CD14-positive monocyte (primary cell): ENCODE measurements around the gene RALGAPA1. TPM values are rescaled to one million over a fixed set of nuclear protein-coding genes. Genes with fewer than 3 reads are reported as not detected.
"Not testable (repeated sequence)": the region's sequence is repeated elsewhere in the genome, so short reads cannot be mapped to it uniquely, and the experiment has no call there.

Experiments
- DNase-seq, 3 donors: peaks; one replicate each; pipeline ENCODE4 v3.0.0-alpha.2; 2011 to 2022
- H2AFZ ChIP-seq: 2 replicates; pipeline ENCODE4 v1.6.0; 2012; ENCODE audit warnings: mild to moderate bottlenecking, low read depth, low read length, inconsistent platforms; ENCODE audit not compliant: insufficient read depth, poor library complexity, severe bottlenecking
- H3K27ac ChIP-seq, 2 donors: 1 replicate in 1 of 2; 2 replicates in 1 of 2; pipeline ENCODE4 v1.5.1; 2012 to 2013; ENCODE audit warnings: low read length in 2 of 2, control low read depth in 1 of 2, inconsistent platforms in 1 of 2, low read depth in 1 of 2, mild to moderate bottlenecking in 1 of 2
- H3K27me3 ChIP-seq, 2 donors: one replicate each; pipeline versions ENCODE4 v1.6.0 to v1.6.1; 2011 to 2013; ENCODE audit warnings: low read length in 2 of 2; ENCODE audit not compliant: control insufficient read depth in 2 of 2, insufficient read depth in 2 of 2
- H3K36me3 ChIP-seq, 2 donors: replicated peaks in 1 of 2; 1 replicate in 1 of 2; 2 replicates in 1 of 2; pipeline versions ENCODE4 v1.5.1 to v1.6.1; 2012 to 2013; ENCODE audit warnings: low read length in 2 of 2, control low read depth in 1 of 2, inconsistent platforms in 1 of 2, mild to moderate bottlenecking in 1 of 2; ENCODE audit not compliant: insufficient read depth in 2 of 2, control insufficient read depth in 1 of 2
- H3K4me1 ChIP-seq, 2 donors: 1 replicate in 1 of 2; 2 replicates in 1 of 2; pipeline versions ENCODE4 v1.5.1 to v1.6.1; 2012 to 2013; ENCODE audit warnings: low read length in 2 of 2, control low read depth in 1 of 2, inconsistent platforms in 1 of 2, mild to moderate bottlenecking in 1 of 2, moderate library complexity in 1 of 2; ENCODE audit not compliant: insufficient read depth in 2 of 2, control insufficient read depth in 1 of 2
- H3K4me2 ChIP-seq: replicated peaks from 2 replicates; pipeline ENCODE3; 2012; ENCODE audit warnings: low read length, moderate library complexity, mild to moderate bottlenecking; ENCODE audit not compliant: poor library complexity, severe bottlenecking; ENCODE audit errors: extremely low read depth
- H3K4me3 ChIP-seq, 3 experiments: fragments of 200-600 bp in 1 of 3; sonication (generic) in 1 of 3; replicated peaks in 1 of 3; 1 replicate in 2 of 3; 2 replicates in 1 of 3; pipeline ENCODE4 v1.5.1; 2011 to 2013; ENCODE audit warnings: low read length in 3 of 3, mild to moderate bottlenecking in 3 of 3, control low read depth in 2 of 3, low read depth in 2 of 3, inconsistent platforms in 1 of 3, moderate library complexity in 1 of 3
- H3K79me2 ChIP-seq: 2 replicates; pipeline ENCODE4 v1.6.0; 2012; ENCODE audit warnings: mild to moderate bottlenecking, control low read depth, inconsistent platforms, low read length, moderate library complexity; ENCODE audit not compliant: insufficient read depth
- H3K9ac ChIP-seq: 2 replicates; pipeline ENCODE4 v1.6.0; 2017; ENCODE audit warnings: low read length, mild to moderate bottlenecking; ENCODE audit not compliant: insufficient read depth, poor library complexity, severe bottlenecking
- H3K9me3 ChIP-seq, 2 donors: replicated peaks in 1 of 2; 1 replicate in 1 of 2; 2 replicates in 1 of 2; pipeline versions ENCODE4 v1.5.1 to v1.6.1; 2012 to 2013; ENCODE audit warnings: low read length in 2 of 2, control low read depth in 1 of 2; ENCODE audit not compliant: control insufficient read depth in 1 of 2, insufficient read depth in 1 of 2
- H4K20me1 ChIP-seq: 2 replicates; pipeline ENCODE4 v1.6.0; 2012; ENCODE audit warnings: mild to moderate bottlenecking, low read length, control low read depth, moderate library complexity; ENCODE audit not compliant: insufficient read depth
- H3K27ac Mint-ChIP-seq, 7 donors: one replicate each; pipeline ENCODE4 v1.8.0; 2020; ENCODE audit warnings: mild to moderate bottlenecking in 7 of 7, mixed read lengths in 7 of 7, moderate library complexity in 6 of 7, inconsistent platforms in 2 of 7
- H3K27me3 Mint-ChIP-seq, 3 donors: one replicate each; pipeline ENCODE4 v1.8.0; 2021 to 2022; ENCODE audit warnings: low read depth in 3 of 3, mild to moderate bottlenecking in 3 of 3, mixed read lengths in 3 of 3, moderate library complexity in 3 of 3, inconsistent platforms in 1 of 3
- H3K36me3 Mint-ChIP-seq, 2 donors: one replicate each; pipeline ENCODE4 v1.8.0; 2020; ENCODE audit warnings: mixed read lengths in 2 of 2, inconsistent platforms in 1 of 2, mild to moderate bottlenecking in 1 of 2
- H3K4me1 Mint-ChIP-seq: one replicate; pipeline ENCODE4 v1.8.0; 2020; ENCODE audit warnings: mild to moderate bottlenecking, mixed read lengths
- H3K4me3 Mint-ChIP-seq, 2 donors: one replicate each; pipeline ENCODE4 v1.8.0; 2020; ENCODE audit warnings: mild to moderate bottlenecking in 2 of 2, mixed read lengths in 2 of 2, moderate library complexity in 1 of 2
- H3K9me3 Mint-ChIP-seq, 7 donors: one replicate each; pipeline ENCODE4 v1.8.0; 2020 to 2022; ENCODE audit warnings: mixed read lengths in 7 of 7, mild to moderate bottlenecking in 6 of 7, moderate library complexity in 6 of 7, inconsistent platforms in 2 of 7
- WGBS: methylation state at CpG from one replicate; pipeline ENCODE4 v1.1.5; 2013; ENCODE audit warnings: missing lambda C conversion rate; ENCODE audit not compliant: insufficient coverage; 5-methylcytosine and 5-hydroxymethylcytosine counted together
- intact Hi-C, 2 donors: fragments of 100-400 bp; cut with micrococcal nuclease; formaldehyde crosslinking; loops; one replicate each; pipeline versions ENCODE4 v1.15.0 to v1.15.1; 2023
- polyA plus RNA-seq, 3 donors: library from polyadenylated mRNA; depleted of rRNA in 1 of 3; unstranded in 2 of 3; stranded (reverse) in 1 of 3; fragments of 300-500 nt in 2 of 3; fragments of >200 nt in 1 of 3; fragmentation: Illumina TruSeq in 2 of 3; gene quantifications; 1 replicate in 2 of 3; 2 replicates in 1 of 3; pipeline ENCODE4 v1.2.3, GENCODE V29; 2012 to 2021
- TF ChIP-seq, protein P1 (sequence below): fragments of 200-600 bp; IDR thresholded peaks from one replicate; pipeline ENCODE4 v1.8.0; 2022; ENCODE audit warnings: antibody characterized with exemption, mild to moderate bottlenecking

Gene RALGAPA1
- polyA plus RNA-seq, 3 donors: 3.2 to 7.4 (median 4.1) TPM

DNA sequence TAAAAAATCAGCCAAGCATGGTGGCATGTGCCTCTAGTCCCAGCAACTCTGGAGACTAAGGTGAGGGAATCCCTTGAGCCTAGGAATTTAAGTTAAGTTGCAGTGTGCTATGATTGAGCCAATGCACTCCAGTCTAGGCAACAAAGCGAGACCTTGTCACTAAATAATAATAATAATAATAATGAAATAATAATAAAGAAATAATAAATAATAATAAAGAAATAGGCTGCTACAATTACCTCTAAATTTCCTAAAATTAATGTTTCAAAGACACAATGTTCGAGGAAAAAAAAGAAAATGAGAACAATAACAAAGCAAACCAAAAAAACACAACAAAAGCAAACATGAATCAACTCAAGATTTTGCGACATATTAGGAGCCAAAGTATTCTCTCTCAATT is 29.7 kb downstream of the RALGAPA1 start:
- TF ChIP-seq, protein P1, sequence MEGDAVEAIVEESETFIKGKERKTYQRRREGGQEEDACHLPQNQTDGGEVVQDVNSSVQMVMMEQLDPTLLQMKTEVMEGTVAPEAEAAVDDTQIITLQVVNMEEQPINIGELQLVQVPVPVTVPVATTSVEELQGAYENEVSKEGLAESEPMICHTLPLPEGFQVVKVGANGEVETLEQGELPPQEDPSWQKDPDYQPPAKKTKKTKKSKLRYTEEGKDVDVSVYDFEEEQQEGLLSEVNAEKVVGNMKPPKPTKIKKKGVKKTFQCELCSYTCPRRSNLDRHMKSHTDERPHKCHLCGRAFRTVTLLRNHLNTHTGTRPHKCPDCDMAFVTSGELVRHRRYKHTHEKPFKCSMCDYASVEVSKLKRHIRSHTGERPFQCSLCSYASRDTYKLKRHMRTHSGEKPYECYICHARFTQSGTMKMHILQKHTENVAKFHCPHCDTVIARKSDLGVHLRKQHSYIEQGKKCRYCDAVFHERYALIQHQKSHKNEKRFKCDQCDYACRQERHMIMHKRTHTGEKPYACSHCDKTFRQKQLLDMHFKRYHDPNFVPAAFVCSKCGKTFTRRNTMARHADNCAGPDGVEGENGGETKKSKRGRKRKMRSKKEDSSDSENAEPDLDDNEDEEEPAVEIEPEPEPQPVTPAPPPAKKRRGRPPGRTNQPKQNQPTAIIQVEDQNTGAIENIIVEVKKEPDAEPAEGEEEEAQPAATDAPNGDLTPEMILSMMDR: no peak
- Mint-ChIP-seq H3K9me3 (peaks cover 4 to 19% (median 10%) of the 10 kb centered on the region in 7 donors), H3K4me3 (no peak overlapping the region), H3K27me3 (peaks cover 0 to under 1% (median 0%) of the 10 kb centered on the region in 3 donors), H3K4me1 (peaks cover under 1% of the 10 kb centered on the region), H3K36me3 (peaks cover 0 to 5% of the 10 kb centered on the region in 2 donors), H3K27ac (no peak overlapping the region)
- Histone ChIP-seq H3K27ac (no peak overlapping the region), H3K27me3 (no peaks in the 10 kb centered on the region), H3K79me2 (no peaks in the 10 kb centered on the region), H4K20me1 (peaks cover 3% of the 10 kb centered on the region), H3K9ac (no peak overlapping the region), H3K4me3 (no peak overlapping the region), H3K9me3 (peaks cover 0 to 13% of the 10 kb centered on the region in 2 donors), H2AFZ (no peak overlapping the region), H3K4me1 (no peaks in the 10 kb centered on the region), H3K36me3 (no peaks in the 10 kb centered on the region), H3K4me2 (no peak overlapping the region)
- DNase-seq: no peak
- 100% methylated on average over 1 of the region's 3 CpGs for WGBS
- intact Hi-C loops: no loop called here

DNA sequence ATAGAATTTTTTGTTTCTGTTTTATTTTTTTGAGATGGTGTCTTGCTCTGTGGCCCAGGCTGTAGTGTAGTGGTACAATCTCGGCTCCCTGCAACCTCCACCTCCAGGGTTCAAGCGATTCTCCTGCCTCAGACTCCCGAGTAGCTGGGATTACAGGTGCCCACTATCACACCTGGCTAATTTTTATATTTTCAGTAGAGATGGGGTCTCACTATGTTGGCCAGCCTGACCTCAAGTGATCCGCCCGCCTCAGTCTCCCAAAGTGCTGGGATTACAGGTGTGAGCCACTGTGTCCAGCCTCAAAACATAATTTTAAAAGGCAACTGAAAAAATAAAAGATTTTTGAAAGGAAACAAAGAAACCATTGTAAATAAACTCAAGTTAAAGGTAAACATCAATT is 31.5 kb downstream of the RALGAPA1 start:
- H3K4me3 Mint-ChIP-seq, H3K36me3 ChIP-seq, H3K27ac Mint-ChIP-seq, H3K27me3 ChIP-seq, DNase-seq, H3K4me1 ChIP-seq, H4K20me1 ChIP-seq, H3K4me3 ChIP-seq, H2AFZ ChIP-seq, H3K27me3 Mint-ChIP-seq, H3K4me1 Mint-ChIP-seq, H3K9ac ChIP-seq, H3K79me2 ChIP-seq, H3K4me2 ChIP-seq, intact Hi-C loops, H3K27ac ChIP-seq, H3K36me3 Mint-ChIP-seq: not testable (repeated sequence)
- peaks cover 4 to 19% (median 9%) of the 10 kb centered on the region in 7 donors for H3K9me3 Mint-ChIP-seq
- WGBS: no CpG with 5 or more reads among the region's 5 CpGs
- H3K9me3 ChIP-seq: peaks cover 0 to 11% of the 10 kb centered on the region in 2 donors
